ENCODE data around the gene YEATS4.

YEATS4 gene

GRCh38 chr12:69419701-69420100, 60.2 kb downstream of the YEATS4 start:
- H3K9ac ChIP-seq (ENCODE audit: low read length): no peak overlapping the region
- H3K36me3 ChIP-seq (replicated peaks; ENCODE audit: low read depth, low read length): no peaks in the 10 kb centered on the region
- H3K79me2 ChIP-seq (ENCODE audit: low read length): no peaks in the 10 kb centered on the region
- no peak overlapping the region for H3K4me2 ChIP-seq (ENCODE audit: low read length)
- H2AFZ ChIP-seq (ENCODE audit: low read depth, low read length): no peak overlapping the region
- no peaks in the 10 kb centered on the region for H4K20me1 ChIP-seq (ENCODE audit: insufficient read depth, low read length)
- H3K9me3 ChIP-seq (ENCODE audit: insufficient read depth, low read length): no peaks in the 10 kb centered on the region
- no peaks in the 10 kb centered on the region for H3K27me3 ChIP-seq (ENCODE audit: low read depth, low read length)
- no peaks in the 10 kb centered on the region for H3K4me1 ChIP-seq (ENCODE audit: low read length)
- H3K4me3 ChIP-seq (ENCODE audit: low read length): no peak overlapping the region
- TF ChIP-seq CTCF (IDR thresholded peaks at IDR 0.05; ENCODE audit: low read depth, low read length): no peak
- no peak for TF ChIP-seq EZH2phosphoT487 (IDR thresholded peaks at IDR 0.05; ENCODE audit: low read depth)
- H3K27ac ChIP-seq (ENCODE audit: low read length): no peak overlapping the region

GRCh38 chr12:69421548-69421947, 62.0 kb downstream of the YEATS4 start:
- no peak overlapping the region for H3K4me2 ChIP-seq (ENCODE audit: low read length)
- no peaks in the 10 kb centered on the region for H3K79me2 ChIP-seq (ENCODE audit: low read length)
- no peaks in the 10 kb centered on the region for H3K4me1 ChIP-seq (ENCODE audit: low read length)
- H3K36me3 ChIP-seq (replicated peaks; ENCODE audit: low read depth, low read length): no peaks in the 10 kb centered on the region
- no peak for TF ChIP-seq EZH2phosphoT487 (IDR thresholded peaks at IDR 0.05; ENCODE audit: low read depth)
- no peak overlapping the region for H3K4me3 ChIP-seq (ENCODE audit: low read length)
- no peak overlapping the region for H3K27ac ChIP-seq (ENCODE audit: low read length)
- no peaks in the 10 kb centered on the region for H3K27me3 ChIP-seq (ENCODE audit: low read depth, low read length)
- no peaks in the 10 kb centered on the region for H4K20me1 ChIP-seq (ENCODE audit: insufficient read depth, low read length)
- H3K9me3 ChIP-seq (ENCODE audit: insufficient read depth, low read length): no peaks in the 10 kb centered on the region
- no peak overlapping the region for H3K9ac ChIP-seq (ENCODE audit: low read length)
- H2AFZ ChIP-seq (ENCODE audit: low read depth, low read length): no peak overlapping the region

- no peak overlapping the region for H3K9ac ChIP-seq (ENCODE audit: low read length)
- no peaks in the 10 kb centered on the region for H3K79me2 ChIP-seq (ENCODE audit: low read length)
- H3K9me3 ChIP-seq (ENCODE audit: insufficient read depth, low read length): no peaks in the 10 kb centered on the region
- H3K4me3 ChIP-seq (ENCODE audit: low read length): no peak overlapping the region
- H3K27ac ChIP-seq (ENCODE audit: low read length): no peak overlapping the region
- TF ChIP-seq CTCF (IDR thresholded peaks at IDR 0.05; ENCODE audit: low read depth, low read length): no peak
- no peak for TF ChIP-seq EZH2phosphoT487 (IDR thresholded peaks at IDR 0.05; ENCODE audit: low read depth)
- no peaks in the 10 kb centered on the region for H4K20me1 ChIP-seq (ENCODE audit: insufficient read depth, low read length)
- H3K4me1 ChIP-seq (ENCODE audit: low read length): no peaks in the 10 kb centered on the region
- H3K4me2 ChIP-seq (ENCODE audit: low read length): no peak overlapping the region
- H3K27me3 ChIP-seq (ENCODE audit: low read depth, low read length): no peaks in the 10 kb centered on the region
- H2AFZ ChIP-seq (ENCODE audit: low read depth, low read length): no peak overlapping the region
- no peaks in the 10 kb centered on the region for H3K36me3 ChIP-seq (replicated peaks; ENCODE audit: low read depth, low read length)
These were observed 63.7 kb downstream of the YEATS4 start for GRCh38 chr12:69423037-69423905.

GRCh38 chr12:69425417-69425816, 65.9 kb downstream of the YEATS4 start:
- no peaks in the 10 kb centered on the region for H3K36me3 ChIP-seq (replicated peaks; ENCODE audit: low read depth, low read length)
- H2AFZ ChIP-seq (ENCODE audit: low read depth, low read length): no peak overlapping the region
- H3K4me1 ChIP-seq (ENCODE audit: low read length): no peaks in the 10 kb centered on the region
- H3K4me3 ChIP-seq (ENCODE audit: low read length): no peak overlapping the region
- no peaks in the 10 kb centered on the region for H3K79me2 ChIP-seq (ENCODE audit: low read length)
- H3K27me3 ChIP-seq (ENCODE audit: low read depth, low read length): no peaks in the 10 kb centered on the region
- no peak overlapping the region for H3K4me2 ChIP-seq (ENCODE audit: low read length)
- H4K20me1 ChIP-seq (ENCODE audit: insufficient read depth, low read length): no peaks in the 10 kb centered on the region
- H3K27ac ChIP-seq (ENCODE audit: low read length): no peak overlapping the region
- TF ChIP-seq EZH2phosphoT487 (IDR thresholded peaks at IDR 0.05; ENCODE audit: low read depth): no peak
- TF ChIP-seq CTCF (IDR thresholded peaks at IDR 0.05; ENCODE audit: low read depth, low read length): no peak
- no peak overlapping the region for H3K9ac ChIP-seq (ENCODE audit: low read length)
- H3K9me3 ChIP-seq (ENCODE audit: insufficient read depth, low read length): no peaks in the 10 kb centered on the region

Measured in OCI-LY3 (cell line).